ENCODE results near the gene WWOX.

DNA sequence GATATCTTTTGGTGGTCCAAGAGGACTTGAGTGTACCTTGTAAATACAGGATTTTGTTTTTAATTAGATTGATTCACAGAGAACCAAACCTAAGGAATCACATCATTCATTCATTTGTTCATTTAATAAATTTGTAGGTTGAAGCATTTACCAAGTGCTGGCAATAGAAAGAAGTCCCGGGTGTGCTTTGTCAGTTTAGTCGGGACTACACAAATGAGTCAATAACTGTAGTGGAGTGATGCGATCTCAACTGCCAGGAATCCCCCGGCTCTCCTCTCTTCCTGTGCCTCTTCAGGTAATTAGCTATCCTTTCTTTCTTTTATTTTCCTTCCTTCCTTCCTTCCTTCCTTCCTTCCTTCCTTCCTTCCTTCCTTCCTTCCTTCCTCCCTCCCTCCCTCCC, 1.4 kb upstream of the WWOX start:
- TF ChIP-seq, protein P1, sequence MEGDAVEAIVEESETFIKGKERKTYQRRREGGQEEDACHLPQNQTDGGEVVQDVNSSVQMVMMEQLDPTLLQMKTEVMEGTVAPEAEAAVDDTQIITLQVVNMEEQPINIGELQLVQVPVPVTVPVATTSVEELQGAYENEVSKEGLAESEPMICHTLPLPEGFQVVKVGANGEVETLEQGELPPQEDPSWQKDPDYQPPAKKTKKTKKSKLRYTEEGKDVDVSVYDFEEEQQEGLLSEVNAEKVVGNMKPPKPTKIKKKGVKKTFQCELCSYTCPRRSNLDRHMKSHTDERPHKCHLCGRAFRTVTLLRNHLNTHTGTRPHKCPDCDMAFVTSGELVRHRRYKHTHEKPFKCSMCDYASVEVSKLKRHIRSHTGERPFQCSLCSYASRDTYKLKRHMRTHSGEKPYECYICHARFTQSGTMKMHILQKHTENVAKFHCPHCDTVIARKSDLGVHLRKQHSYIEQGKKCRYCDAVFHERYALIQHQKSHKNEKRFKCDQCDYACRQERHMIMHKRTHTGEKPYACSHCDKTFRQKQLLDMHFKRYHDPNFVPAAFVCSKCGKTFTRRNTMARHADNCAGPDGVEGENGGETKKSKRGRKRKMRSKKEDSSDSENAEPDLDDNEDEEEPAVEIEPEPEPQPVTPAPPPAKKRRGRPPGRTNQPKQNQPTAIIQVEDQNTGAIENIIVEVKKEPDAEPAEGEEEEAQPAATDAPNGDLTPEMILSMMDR (IDR thresholded peaks at IDR 0.05): no peak
- no peak for TF ChIP-seq POLR2A (IDR thresholded peaks at IDR 0.05)
